Thoracic aorta (tissue), 2 donors: ENCODE measurements around the gene PTPRG. TPM values are rescaled to one million over a fixed set of nuclear protein-coding genes. Genes with fewer than 3 reads are reported as not detected.

Experiments
- ATAC-seq: fragments of 150-250 bp; one replicate; pipeline ENCODE4 v1.8.0; 2017; ENCODE audit warnings: low read depth; ENCODE audit not compliant: insufficient number of reproducible peaks, low FRiP score
- DNase-seq: peaks from one replicate; pipeline ENCODE4 v3.0.0-alpha.2; 2020; ENCODE audit warnings: low spot score
- H3K27ac ChIP-seq, 2 donors: fragments of 200-600 bp; sonication (generic); 1 replicate in 1 of 2; 2 replicates in 1 of 2; pipeline ENCODE4 v1.5.1; 2016; ENCODE audit warnings: mild to moderate bottlenecking in 2 of 2, moderate library complexity in 2 of 2
- H3K27me3 ChIP-seq: fragments of 200-600 bp; sonication (generic); replicated peaks from 2 replicates; pipeline ENCODE4 v1.6.0; 2016; ENCODE audit warnings: mild to moderate bottlenecking; ENCODE audit not compliant: insufficient read depth
- H3K36me3 ChIP-seq: fragments of 200-600 bp; sonication (generic); one replicate; pipeline ENCODE4 v1.5.1; 2016
- H3K4me1 ChIP-seq, 2 donors: fragments of 200-600 bp; sonication (generic); 1 replicate in 1 of 2; 2 replicates in 1 of 2; pipeline versions ENCODE4 v1.5.1 to v1.6.0; 2016; ENCODE audit warnings: low read depth in 2 of 2, mild to moderate bottlenecking in 1 of 2; ENCODE audit not compliant: control insufficient read depth in 1 of 2
- H3K4me3 ChIP-seq: fragments of 200-600 bp; sonication (generic); 2 replicates; pipeline ENCODE4 v1.5.1; 2016; ENCODE audit warnings: mild to moderate bottlenecking
- H3K9me3 ChIP-seq: fragments of 200-600 bp; sonication (generic); 2 replicates; pipeline ENCODE4 v1.5.1; 2016
- CTCF ChIP-seq: fragments of 200-600 bp; sonication (generic); IDR thresholded peaks from one replicate; pipeline ENCODE4 v1.5.1; 2019; ENCODE audit warnings: antibody characterized with exemption
- total RNA-seq, 2 donors: library from RNA; depleted of rRNA; stranded (reverse); fragments of >200 nt; gene quantifications; one replicate each; pipeline versions ENCODE4 v1.1.0 to v1.2.3, GENCODE V29; 2016

Gene PTPRG
- total RNA-seq, 2 donors from 2014 or later = 154 to 208 TPM

- Histone ChIP-seq H3K9me3 (no peaks in the 10 kb centered on the region), H3K4me3 (no peak overlapping the region), H3K27ac (no peak overlapping the region), H3K27me3 (no peaks in the 10 kb centered on the region), H3K36me3 (no peaks in the 10 kb centered on the region), H3K4me1 (peaks cover 20 to 31% of the 10 kb centered on the region in 2 donors)
- no peak for TF ChIP-seq CTCF
- DNase-seq (no peak), ATAC-seq (no peak)
Observed at GRCh38 chr3:61948699-61949305, 387.4 kb downstream of the PTPRG start.

- H3K9me3 ChIP-seq = no peaks in the 10 kb centered on the region
- H3K27me3 ChIP-seq = no peaks in the 10 kb centered on the region
- peaks cover 15 to 47% of the 10 kb centered on the region in 2 donors for H3K4me1 ChIP-seq
- ATAC-seq (peak; percentile 52), DNase-seq (no peak)
- H3K27ac ChIP-seq = no peak overlapping the region
- no peak for TF ChIP-seq CTCF
- no peak overlapping the region for H3K4me3 ChIP-seq
- H3K36me3 ChIP-seq = no peaks in the 10 kb centered on the region
Observed at GRCh38 chr3:61954097-61954540, 392.7 kb downstream of the PTPRG start.

- no peaks in the 10 kb centered on the region for H3K27me3 ChIP-seq
- ATAC-seq = no peak
Observed at GRCh38 chr3:61955483-61955882, 394.1 kb downstream of the PTPRG start.

GRCh38 chr3:61956236-61956635, 394.9 kb downstream of the PTPRG start:
- DNase-seq (no peak), ATAC-seq (peak; percentile 59)
- no peaks in the 10 kb centered on the region for H3K36me3 ChIP-seq
- H3K4me3 ChIP-seq = peak overlapping the region; percentile 35
- no peaks in the 10 kb centered on the region for H3K9me3 ChIP-seq
- H3K4me1 ChIP-seq = peaks cover 10 to 59% of the 10 kb centered on the region in 2 donors
- no peaks in the 10 kb centered on the region for H3K27me3 ChIP-seq
- peak overlapping the region; percentile 31 to 67 for H3K27ac ChIP-seq
- TF ChIP-seq CTCF = no peak

More at GRCh38 chr3:61955483-61955882, 394.1 kb downstream of the PTPRG start:
- H3K27ac ChIP-seq = no peak overlapping the region
- TF ChIP-seq CTCF = no peak
- H3K4me1 ChIP-seq = peaks cover 12 to 51% of the 10 kb centered on the region in 2 donors
- DNase-seq = no peak
- no peak overlapping the region for H3K4me3 ChIP-seq
- no peaks in the 10 kb centered on the region for H3K36me3 ChIP-seq
- H3K9me3 ChIP-seq = no peaks in the 10 kb centered on the region

GRCh38 chr3:61957259-61957658, 395.9 kb downstream of the PTPRG start:
- H3K36me3 ChIP-seq = no peaks in the 10 kb centered on the region
- no peak overlapping the region for H3K4me3 ChIP-seq
- no peak for DNase-seq
- no peak for TF ChIP-seq CTCF
- H3K4me1 ChIP-seq = peaks cover 10 to 66% of the 10 kb centered on the region in 2 donors
- peak overlapping the region in 1 of 2 donors; percentile 67 for H3K27ac ChIP-seq
- H3K9me3 ChIP-seq = no peaks in the 10 kb centered on the region
- no peaks in the 10 kb centered on the region for H3K27me3 ChIP-seq
- ATAC-seq = no peak
